SKM-1 treated with dmso at 0.1 percent for 144 hours (cell line): ENCODE data around the gene C1orf216.
A peak's percentile ranks its signal among the peaks of the same experiment; 100 is the strongest.
"Not testable (repeated sequence)": the region's sequence is repeated elsewhere in the genome, so short reads cannot be mapped to it uniquely, and the experiment has no call there.

Experiments
- DNase-seq: peaks from one replicate; lab custom pipeline; 2025; ENCODE audit not compliant: unreplicated experiment; lab: John Stamatoyannopoulos, UW

C1orf216 gene

DNA sequence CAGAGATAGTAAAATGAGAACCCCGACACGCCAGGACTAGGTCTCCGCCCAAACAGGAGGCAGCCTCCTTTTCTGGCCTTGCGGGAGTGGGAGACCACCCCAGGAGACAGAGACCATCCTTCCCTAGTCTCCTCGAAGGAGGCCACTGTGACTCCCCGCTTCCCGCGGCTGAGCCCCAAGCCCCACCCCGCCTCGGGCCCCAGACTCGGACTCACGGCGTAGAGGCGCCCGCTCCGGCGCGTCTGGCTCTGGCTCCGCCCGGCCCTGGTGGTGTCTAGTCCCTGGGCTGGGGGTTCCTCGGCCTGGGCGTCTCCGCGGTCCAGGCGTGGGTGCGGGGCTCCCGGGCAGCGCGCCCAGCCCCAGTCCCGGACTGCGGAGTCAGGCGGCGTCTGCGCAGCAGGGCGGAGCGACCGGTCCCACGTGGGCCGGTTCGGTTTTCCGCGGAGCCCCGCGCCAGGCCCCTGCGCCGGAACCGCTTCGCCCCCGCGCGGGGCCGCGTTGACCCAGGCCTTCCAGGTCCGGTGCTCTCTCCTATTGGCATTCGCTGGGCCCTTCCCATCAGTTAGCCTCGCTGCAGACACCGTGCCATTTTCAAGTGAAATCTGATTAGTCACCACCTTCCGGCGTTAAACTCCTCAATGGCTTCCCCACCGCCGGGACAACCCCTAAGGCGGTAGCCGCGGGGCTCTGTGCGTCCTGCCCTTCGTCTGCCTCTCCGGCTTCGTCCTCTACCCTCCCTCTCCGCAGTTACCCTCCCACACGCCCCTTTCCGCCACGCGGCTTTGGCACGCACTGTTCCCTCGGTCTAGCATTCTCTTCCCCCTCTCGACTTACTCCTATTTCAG, at the start of gene C1orf216:
Gene C1orf216, minus strand, starts transcription at position 393 of the 845 bp plus-strand sequence. CDS start 2,563 bp downstream, outside the sequence.
- peak; percentile 47 for DNase-seq

DNA sequence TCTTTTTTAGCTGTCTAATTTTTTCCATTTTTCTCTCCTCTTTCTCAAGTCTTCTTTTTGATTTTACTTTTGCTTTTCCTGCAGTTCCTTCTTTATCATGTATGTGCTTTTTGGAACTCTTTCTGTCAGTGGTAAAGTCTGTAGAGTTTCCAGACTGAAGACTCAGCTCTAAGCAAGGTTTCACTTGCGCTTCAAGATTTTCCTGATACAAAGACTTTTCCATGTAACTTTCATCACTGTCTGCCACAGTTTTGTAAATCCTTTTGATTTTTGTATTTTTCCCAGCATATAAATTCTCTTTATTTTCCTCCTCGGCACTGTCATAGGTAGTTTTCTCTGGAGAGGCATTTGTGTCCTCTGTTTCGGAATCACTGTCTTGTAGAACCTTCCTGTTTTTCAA, 45.6 kb upstream of the C1orf216 start:
- DNase-seq: no peak

GRCh38 chr1:35763201-35763600, 44.5 kb upstream of the C1orf216 start:
- DNase-seq: no peak

DNA sequence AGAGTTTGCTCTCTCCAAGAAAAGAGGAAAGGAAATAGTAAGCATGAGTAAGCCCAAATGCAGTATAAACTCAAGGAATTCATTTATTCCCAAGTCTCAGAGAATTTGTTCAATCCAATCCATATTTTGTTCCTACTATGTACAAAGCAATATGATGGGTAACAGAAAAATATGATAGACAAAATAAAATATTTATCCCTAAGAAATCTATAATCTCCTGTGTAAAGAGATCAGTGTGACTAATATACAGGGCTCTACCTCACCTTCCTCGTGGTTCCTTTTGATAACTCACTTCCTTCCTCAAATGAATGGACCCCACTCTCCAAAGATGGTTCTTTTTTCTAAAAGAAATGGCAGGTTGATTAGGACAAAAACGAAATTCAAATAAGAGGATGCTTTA, 43.5 kb upstream of the C1orf216 start:
- DNase-seq: no peak

DNA sequence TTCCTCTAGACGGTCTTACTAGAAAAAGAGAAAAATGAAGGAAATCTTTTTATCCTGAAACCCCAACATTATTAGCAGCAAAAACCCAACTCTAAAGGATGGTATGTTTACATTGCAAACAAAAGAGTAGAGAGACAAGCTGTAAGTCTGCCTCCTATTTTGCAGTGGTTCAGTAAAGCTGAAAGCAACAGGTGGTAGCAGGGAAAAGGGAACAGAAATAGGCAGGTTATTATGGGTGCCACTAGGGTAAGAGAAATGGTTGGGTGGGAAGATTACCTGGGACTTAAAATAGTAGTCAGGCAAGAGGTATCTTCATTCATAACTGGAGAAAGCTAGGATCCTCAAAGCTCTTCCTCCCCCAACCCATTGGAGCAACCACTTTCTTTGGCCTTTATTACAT, 37.4 kb upstream of the C1orf216 start:
- no peak for DNase-seq

DNA sequence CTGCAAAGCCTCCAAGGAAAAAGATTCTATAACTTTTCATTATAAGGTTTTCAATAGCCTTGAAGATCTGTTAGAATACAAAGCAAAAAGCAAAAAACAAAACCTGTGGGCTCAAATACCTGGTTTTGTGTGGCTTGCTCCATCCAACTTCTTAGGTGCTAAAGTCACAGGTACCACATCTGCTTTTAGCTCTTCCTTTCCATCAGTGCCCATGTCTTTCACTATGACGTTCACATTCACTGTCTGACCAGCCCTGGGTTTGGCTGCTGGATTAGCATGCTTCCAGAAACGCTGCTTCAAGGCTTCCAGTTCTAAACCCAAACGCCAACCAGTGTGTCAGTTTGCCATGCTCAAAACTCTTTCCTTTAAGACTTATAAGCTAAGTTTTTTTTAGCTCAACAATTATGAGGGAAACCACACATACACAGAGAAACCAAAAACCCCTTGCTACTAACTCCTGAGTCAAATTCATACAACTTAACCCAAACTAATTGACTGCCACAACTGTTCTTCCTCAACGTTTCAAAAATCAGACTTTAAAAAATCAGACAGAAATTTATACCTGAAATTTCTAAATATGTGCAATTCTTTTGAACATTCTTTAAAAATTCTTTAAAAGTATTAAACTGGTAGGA, 35.1 kb upstream of the C1orf216 start:
- DNase-seq: no peak

GRCh38 chr1:35748326-35748725, 29.6 kb upstream of the C1orf216 start:
- DNase-seq: no peak

DNA sequence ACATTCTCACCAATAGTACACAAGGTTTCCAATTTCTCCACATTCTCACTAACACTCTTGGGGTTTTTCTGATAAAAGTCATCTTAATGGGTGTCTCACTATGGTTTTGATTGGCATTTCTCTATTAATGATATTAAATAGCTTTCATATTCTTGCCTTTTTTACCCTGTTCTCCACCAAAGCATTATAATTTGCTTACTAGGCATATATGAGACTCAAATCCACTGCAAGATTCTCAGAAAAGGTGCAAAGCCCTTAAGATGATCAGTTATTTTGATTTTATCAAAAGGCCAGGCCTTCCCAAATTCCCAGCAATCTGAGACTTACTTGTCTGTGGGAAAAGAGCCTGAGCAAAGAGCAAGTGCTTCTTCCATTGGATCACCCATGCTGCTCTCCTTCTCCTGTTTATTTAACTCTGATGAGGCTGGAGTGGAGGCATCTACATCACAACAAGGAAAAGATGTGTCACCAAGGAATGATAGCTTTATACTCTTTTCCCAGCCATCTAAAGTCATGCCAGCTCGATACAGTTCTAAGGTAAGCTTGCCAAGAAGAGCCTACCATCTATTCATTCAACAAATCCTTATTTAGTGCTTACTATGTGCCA, 26.5 kb upstream of the C1orf216 start:
- DNase-seq: no peak

DNA sequence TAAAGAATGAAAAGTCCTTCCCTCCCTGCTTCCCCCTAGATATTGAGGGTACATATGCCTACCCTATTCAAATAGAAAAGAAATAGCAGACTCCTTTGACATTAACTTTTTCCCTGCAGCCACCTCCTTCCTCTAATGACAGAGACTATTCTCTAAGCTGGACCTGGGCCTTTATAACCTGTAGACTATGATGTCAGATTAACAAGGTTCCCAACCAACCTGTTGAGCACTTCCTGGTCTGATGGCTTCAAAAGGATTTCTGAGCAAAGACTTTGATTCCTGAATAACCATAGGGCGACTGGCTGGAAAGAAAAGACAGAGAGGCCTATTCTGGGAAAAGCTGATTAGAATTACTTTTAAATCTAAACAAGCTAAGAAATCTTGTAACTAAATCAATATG, 18.4 kb upstream of the C1orf216 start:
- no peak for DNase-seq

DNA sequence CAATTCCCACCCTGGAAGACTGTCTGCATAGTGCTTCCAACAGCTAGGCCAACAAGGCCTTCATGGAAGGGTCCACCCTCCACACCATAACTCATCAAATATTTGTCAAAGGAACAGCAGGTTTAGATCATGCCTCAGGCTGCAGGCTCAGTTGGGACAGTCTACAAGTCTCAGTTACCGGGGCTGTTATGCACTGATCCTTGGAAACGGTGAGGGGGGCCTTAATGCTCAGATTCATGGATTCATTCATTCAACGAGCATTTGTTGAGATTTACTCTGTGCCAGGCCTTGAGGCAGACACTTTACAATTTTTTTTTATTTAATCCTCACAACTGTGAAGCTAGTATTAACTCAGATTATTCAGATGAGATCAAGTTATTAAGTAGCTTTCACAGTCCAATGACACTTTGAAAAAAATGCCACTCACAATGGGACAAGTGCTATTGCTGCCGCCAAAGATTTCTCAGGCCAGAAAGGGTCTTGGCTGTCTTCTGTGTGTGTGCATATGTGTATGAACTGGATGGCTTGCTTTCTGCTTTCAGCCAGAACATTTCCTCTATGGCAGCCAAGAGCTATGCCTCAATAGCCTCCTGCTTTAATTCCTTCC, 8.9 kb upstream of the C1orf216 start:
- DNase-seq: no peak

DNA sequence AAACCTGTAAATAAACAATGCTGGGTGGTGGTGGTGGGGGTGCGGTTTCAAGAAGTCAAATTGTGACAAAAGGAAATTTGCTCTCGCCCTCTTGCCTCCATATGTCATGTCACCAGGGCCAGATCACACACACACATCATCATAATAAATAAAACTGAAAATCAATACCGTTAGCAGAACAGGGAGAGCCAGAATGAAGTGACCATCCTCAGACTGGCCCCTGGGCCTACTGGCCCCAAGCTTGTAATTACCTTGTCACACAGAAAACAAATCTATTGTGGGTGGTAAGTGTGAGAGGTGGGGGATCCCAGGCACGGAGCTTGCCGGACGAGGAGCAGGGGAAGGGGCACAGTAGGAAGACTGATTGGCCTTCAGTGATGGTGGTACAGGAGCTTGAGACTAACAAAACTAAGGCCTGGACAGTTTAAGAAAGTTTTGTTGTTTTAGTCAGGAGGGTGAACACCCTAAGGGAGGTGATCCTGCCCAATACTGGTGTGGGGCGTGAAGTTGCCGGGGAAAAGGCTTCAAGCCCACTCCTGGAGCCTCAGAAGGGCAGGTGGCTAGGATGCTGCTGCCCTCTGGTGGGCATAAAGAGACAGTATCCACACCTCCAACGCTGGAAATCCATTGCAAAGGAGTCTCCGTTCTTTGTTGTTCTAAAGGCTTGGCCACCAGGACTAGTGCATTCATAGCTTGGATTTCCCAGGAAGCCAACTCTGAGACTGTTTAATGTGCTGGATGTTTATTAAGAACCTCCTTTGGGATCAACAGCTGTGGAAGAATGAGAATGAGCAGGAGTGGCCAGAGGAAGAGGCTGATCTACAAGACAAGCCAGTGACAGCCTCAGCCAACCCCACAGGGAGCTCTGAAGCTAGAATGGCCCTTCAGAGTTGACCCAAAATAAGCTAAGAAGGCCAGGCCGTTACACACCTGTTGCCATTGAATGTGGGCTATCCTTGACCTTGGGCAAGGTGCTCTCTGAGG, 8.1 kb upstream of the C1orf216 start:
- DNase-seq: peak; percentile 41

DNA sequence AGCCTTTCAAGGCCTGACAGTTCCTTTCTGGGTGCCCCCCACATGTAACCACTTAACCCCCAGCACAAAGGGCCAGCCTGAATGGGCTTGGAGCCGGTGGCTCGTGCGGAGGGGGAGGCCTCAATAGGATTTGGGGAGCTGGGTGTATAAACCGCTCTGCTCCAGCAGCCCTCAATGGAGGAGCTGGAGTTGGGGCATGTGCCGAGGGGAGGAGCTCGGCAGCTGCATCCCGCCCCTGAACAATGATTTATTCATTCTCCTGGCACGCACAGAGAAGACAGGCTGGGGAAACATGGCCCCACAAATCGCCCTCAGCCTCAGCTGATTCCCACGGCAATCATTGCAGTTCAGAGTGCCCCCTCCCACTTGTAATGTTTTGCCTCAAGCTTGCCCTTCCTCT, 6.9 kb upstream of the C1orf216 start:
- DNase-seq: no peak

DNA sequence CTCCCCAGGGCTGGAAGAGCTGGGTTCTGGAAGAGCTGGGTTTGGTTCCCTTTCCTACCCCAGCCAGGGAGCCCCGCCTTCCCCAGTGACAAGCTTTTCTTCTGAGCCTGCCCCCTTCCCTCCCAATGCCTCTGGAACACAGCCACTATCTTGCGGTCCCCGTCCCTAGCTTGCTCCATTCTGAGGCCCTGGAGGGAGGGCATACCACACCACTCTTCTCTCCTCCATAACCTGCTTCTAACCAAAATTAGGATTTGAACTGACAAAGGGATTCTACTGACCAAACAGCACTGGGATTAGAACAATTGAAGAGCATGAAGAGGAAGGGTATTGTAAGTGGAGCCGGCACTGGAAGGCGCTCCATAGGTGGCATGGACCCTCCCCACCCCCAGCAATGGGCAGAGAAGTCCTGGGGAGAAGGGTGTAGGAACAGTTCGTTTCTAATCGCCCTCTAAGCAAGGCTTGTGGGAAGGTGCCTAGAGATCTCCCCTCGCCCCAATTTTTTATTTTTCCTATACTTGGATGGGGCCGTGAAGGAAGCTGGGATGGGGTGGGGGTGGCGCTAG, 690 bp downstream of the C1orf216 start:
- peak; percentile 58 for DNase-seq

GRCh38 chr1:35715568-35716002, 3.1 kb downstream of the C1orf216 start:
- DNase-seq: peak; percentile 65

GRCh38 chr1:35714921-35715567, 3.6 kb downstream of the C1orf216 start:
- no peak for DNase-seq

- not testable (repeated sequence) for DNase-seq
These were observed 7.6 kb downstream of the C1orf216 start for GRCh38 chr1:35711098-35711497.

GRCh38 chr1:35708952-35709351, 9.7 kb downstream of the C1orf216 start:
- no peak for DNase-seq

GRCh38 chr1:35708441-35708921, 10.2 kb downstream of the C1orf216 start:
- DNase-seq: no peak
